ENCODE data around the gene ZNF783. TPM values are rescaled to one million over a fixed set of nuclear protein-coding genes. Genes with fewer than 3 reads are reported as not detected.
"Not testable (repeated sequence)": the region's sequence is repeated elsewhere in the genome, so short reads cannot be mapped to it uniquely, and the experiment has no call there.

ZNF783 gene
- total RNA-seq, 1 experiment from 2014 or later: 24.3 TPM

- Histone ChIP-seq H3K27ac (ENCODE audit: low read length) (peak overlapping the region; percentile 61), H3K9me3 (ENCODE audit: low read length) (peaks cover 6% of the 10 kb centered on the region; the same call in 1 of the 2 replicates), H3K79me2 (ENCODE audit: low read length) (peaks cover 86% of the 10 kb centered on the region), H3K27me3 (ENCODE audit: low read length) (no peaks in the 10 kb centered on the region), H4K20me1 (ENCODE audit: insufficient read depth, low read depth, low read length) (no peaks in the 10 kb centered on the region), H3K4me1 (ENCODE audit: low read length) (peaks cover 49% of the 10 kb centered on the region), H3K4me2 (ENCODE audit: low read depth, low read length, poor library complexity, severe bottlenecking) (peak overlapping the region; percentile 44), H3K9me2 (replicated peaks; ENCODE audit: insufficient read depth, low read length) (no peaks in the 10 kb centered on the region), H3K36me3 (ENCODE audit: insufficient read depth, low read length) (peaks cover 9% of the 10 kb centered on the region), H3K9ac (ENCODE audit: low read length) (peak overlapping the region; percentile 6; the same call in 1 of the 2 replicates), H3K4me3 (ENCODE audit: low read length) (no peak overlapping the region), H2AFZ (ENCODE audit: low read length) (no peak overlapping the region)
- no peak for DNase-seq
Measured at GRCh38 chr7:149245744-149246143, 16.3 kb upstream of the ZNF783 start.

GRCh38 chr7:149248777-149249176 lies 13.2 kb upstream of the ZNF783 start:
- Histone ChIP-seq H3K4me3 (ENCODE audit: low read length) (peak overlapping the region; percentile 40), H2AFZ (ENCODE audit: low read length) (no peak overlapping the region), H3K4me1 (ENCODE audit: low read length) (peaks cover 46% of the 10 kb centered on the region), H3K79me2 (ENCODE audit: low read length) (peaks cover 56% of the 10 kb centered on the region), H4K20me1 (ENCODE audit: insufficient read depth, low read depth, low read length) (no peaks in the 10 kb centered on the region), H3K9me2 (replicated peaks; ENCODE audit: insufficient read depth, low read length) (no peaks in the 10 kb centered on the region), H3K27ac (ENCODE audit: low read length) (peak overlapping the region; percentile 87), H3K9ac (ENCODE audit: low read length) (peak overlapping the region; percentile 58), H3K9me3 (ENCODE audit: low read length) (no peaks in the 10 kb centered on the region), H3K36me3 (ENCODE audit: insufficient read depth, low read length) (peaks cover 17% of the 10 kb centered on the region; the same call in 1 of the 2 replicates), H3K4me2 (ENCODE audit: low read depth, low read length, poor library complexity, severe bottlenecking) (peak overlapping the region; percentile 66), H3K27me3 (ENCODE audit: low read length) (no peaks in the 10 kb centered on the region)
- peak; percentile 64 for DNase-seq

- H2AFZ ChIP-seq (ENCODE audit: low read length); H3K4me3 ChIP-seq (ENCODE audit: low read length); H4K20me1 ChIP-seq (ENCODE audit: insufficient read depth, low read depth, low read length); H3K27ac ChIP-seq (ENCODE audit: low read length); H3K9me3 ChIP-seq (ENCODE audit: low read length); H3K4me2 ChIP-seq (ENCODE audit: low read depth, low read length, poor library complexity, severe bottlenecking); H3K9me2 ChIP-seq (replicated peaks; ENCODE audit: insufficient read depth, low read length); H3K27me3 ChIP-seq (ENCODE audit: low read length); H3K9ac ChIP-seq (ENCODE audit: low read length): not testable (repeated sequence)
- Histone ChIP-seq H3K79me2 (ENCODE audit: low read length) (peaks cover 45% of the 10 kb centered on the region), H3K36me3 (ENCODE audit: insufficient read depth, low read length) (peaks cover 25% of the 10 kb centered on the region; the same call in 1 of the 2 replicates), H3K4me1 (ENCODE audit: low read length) (peaks cover 37% of the 10 kb centered on the region)
- DNase-seq: peak; percentile 16
Measured at GRCh38 chr7:149250151-149250550, 11.8 kb upstream of the ZNF783 start.

- Histone ChIP-seq H3K79me2 (ENCODE audit: low read length) (peaks cover 31% of the 10 kb centered on the region), H3K36me3 (ENCODE audit: insufficient read depth, low read length) (peaks cover 28% of the 10 kb centered on the region; the same call in 1 of the 2 replicates), H3K4me1 (ENCODE audit: low read length) (peaks cover 26% of the 10 kb centered on the region)
- H3K4me3 ChIP-seq (ENCODE audit: low read length); DNase-seq; H2AFZ ChIP-seq (ENCODE audit: low read length); H3K27me3 ChIP-seq (ENCODE audit: low read length); H3K9me3 ChIP-seq (ENCODE audit: low read length); H3K27ac ChIP-seq (ENCODE audit: low read length); H4K20me1 ChIP-seq (ENCODE audit: insufficient read depth, low read depth, low read length); H3K4me2 ChIP-seq (ENCODE audit: low read depth, low read length, poor library complexity, severe bottlenecking); H3K9ac ChIP-seq (ENCODE audit: low read length); H3K9me2 ChIP-seq (replicated peaks; ENCODE audit: insufficient read depth, low read length): not testable (repeated sequence)
Measured at GRCh38 chr7:149251518-149251917, 10.5 kb upstream of the ZNF783 start.

GRCh38 chr7:149252378-149252777 lies 9.6 kb upstream of the ZNF783 start:
- no peak overlapping the region for H3K4me2 ChIP-seq (ENCODE audit: low read depth, low read length, poor library complexity, severe bottlenecking)
- H3K27ac ChIP-seq (ENCODE audit: low read length): no peak overlapping the region
- no peaks in the 10 kb centered on the region for H3K27me3 ChIP-seq (ENCODE audit: low read length)
- H3K9ac ChIP-seq (ENCODE audit: low read length): no peak overlapping the region
- DNase-seq: peak; percentile 34
- H3K4me3 ChIP-seq (ENCODE audit: low read length): no peak overlapping the region
- no peaks in the 10 kb centered on the region for H3K9me3 ChIP-seq (ENCODE audit: low read length)
- H3K36me3 ChIP-seq (ENCODE audit: insufficient read depth, low read length): peaks cover 28% of the 10 kb centered on the region; the same call in 1 of the 2 replicates
- H3K9me2 ChIP-seq (replicated peaks; ENCODE audit: insufficient read depth, low read length): no peaks in the 10 kb centered on the region
- no peaks in the 10 kb centered on the region for H4K20me1 ChIP-seq (ENCODE audit: insufficient read depth, low read depth, low read length)
- H3K4me1 ChIP-seq (ENCODE audit: low read length): peaks cover 21% of the 10 kb centered on the region
- no peak overlapping the region for H2AFZ ChIP-seq (ENCODE audit: low read length)
- peaks cover 24% of the 10 kb centered on the region for H3K79me2 ChIP-seq (ENCODE audit: low read length)

GRCh38 chr7:149253665-149254064 lies 8.3 kb upstream of the ZNF783 start:
- Histone ChIP-seq H3K27me3 (ENCODE audit: low read length) (no peaks in the 10 kb centered on the region), H4K20me1 (ENCODE audit: insufficient read depth, low read depth, low read length) (no peaks in the 10 kb centered on the region), H3K4me1 (ENCODE audit: low read length) (peaks cover 8% of the 10 kb centered on the region), H3K9ac (ENCODE audit: low read length) (no peak overlapping the region), H3K4me3 (ENCODE audit: low read length) (no peak overlapping the region), H3K79me2 (ENCODE audit: low read length) (peaks cover 11% of the 10 kb centered on the region), H2AFZ (ENCODE audit: low read length) (no peak overlapping the region), H3K36me3 (ENCODE audit: insufficient read depth, low read length) (peaks cover 28% of the 10 kb centered on the region; the same call in 1 of the 2 replicates), H3K27ac (ENCODE audit: low read length) (no peak overlapping the region), H3K9me2 (replicated peaks; ENCODE audit: insufficient read depth, low read length) (no peaks in the 10 kb centered on the region), H3K4me2 (ENCODE audit: low read depth, low read length, poor library complexity, severe bottlenecking) (no peak overlapping the region), H3K9me3 (ENCODE audit: low read length) (no peaks in the 10 kb centered on the region)
- no peak for DNase-seq

- Histone ChIP-seq H3K9me2 (replicated peaks; ENCODE audit: insufficient read depth, low read length) (no peaks in the 10 kb centered on the region), H4K20me1 (ENCODE audit: insufficient read depth, low read depth, low read length) (no peaks in the 10 kb centered on the region), H2AFZ (ENCODE audit: low read length) (no peak overlapping the region), H3K79me2 (ENCODE audit: low read length) (peaks cover 4% of the 10 kb centered on the region), H3K4me2 (ENCODE audit: low read depth, low read length, poor library complexity, severe bottlenecking) (no peak overlapping the region), H3K27ac (ENCODE audit: low read length) (no peak overlapping the region), H3K9me3 (ENCODE audit: low read length) (no peaks in the 10 kb centered on the region), H3K4me1 (ENCODE audit: low read length) (peaks cover 1% of the 10 kb centered on the region; the same call in 1 of the 2 replicates), H3K36me3 (ENCODE audit: insufficient read depth, low read length) (peaks cover 28% of the 10 kb centered on the region; the same call in 1 of the 2 replicates), H3K4me3 (ENCODE audit: low read length) (no peak overlapping the region), H3K27me3 (ENCODE audit: low read length) (no peaks in the 10 kb centered on the region), H3K9ac (ENCODE audit: low read length) (no peak overlapping the region)
- DNase-seq: no peak
Measured at GRCh38 chr7:149254181-149254858, 7.7 kb upstream of the ZNF783 start.

- Histone ChIP-seq H3K4me3 (ENCODE audit: low read length) (no peak overlapping the region), H3K36me3 (ENCODE audit: insufficient read depth, low read length) (peaks cover 28% of the 10 kb centered on the region; the same call in 1 of the 2 replicates), H3K9me2 (replicated peaks; ENCODE audit: insufficient read depth, low read length) (no peaks in the 10 kb centered on the region), H3K79me2 (ENCODE audit: low read length) (no peaks in the 10 kb centered on the region; the same call in 1 of the 2 replicates), H2AFZ (ENCODE audit: low read length) (no peak overlapping the region), H3K27me3 (ENCODE audit: low read length) (no peaks in the 10 kb centered on the region), H4K20me1 (ENCODE audit: insufficient read depth, low read depth, low read length) (no peaks in the 10 kb centered on the region), H3K4me2 (ENCODE audit: low read depth, low read length, poor library complexity, severe bottlenecking) (no peak overlapping the region), H3K9me3 (ENCODE audit: low read length) (no peaks in the 10 kb centered on the region), H3K4me1 (ENCODE audit: low read length) (no peaks in the 10 kb centered on the region), H3K27ac (ENCODE audit: low read length) (no peak overlapping the region), H3K9ac (ENCODE audit: low read length) (no peak overlapping the region)
- no peak for DNase-seq
Measured at GRCh38 chr7:149255174-149255573, 6.8 kb upstream of the ZNF783 start.

All from Karpas-422 (cell line).